Measurements from ENCODE around the gene SDR9C7.
"Not testable (repeated sequence)": the region's sequence is repeated elsewhere in the genome, so short reads cannot be mapped to it uniquely, and the experiment has no call there.

DNA sequence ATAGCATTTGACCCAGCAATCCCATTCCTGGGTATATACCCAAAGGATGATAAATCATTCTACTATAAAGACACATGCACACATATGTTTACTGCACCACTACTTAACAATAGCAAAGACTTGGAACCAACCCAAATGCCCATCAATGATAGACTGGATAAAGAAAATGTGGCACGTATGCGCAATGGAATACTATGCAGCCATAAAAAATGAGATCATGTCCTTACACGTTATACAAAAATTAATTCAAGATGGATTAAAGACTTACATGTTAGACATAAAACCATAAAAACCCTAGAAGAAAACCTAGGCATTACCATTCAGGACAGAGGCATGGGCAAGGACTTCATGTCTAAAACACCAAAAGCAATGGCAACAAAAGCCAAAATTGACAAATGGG, 16.1 kb downstream of the SDR9C7 start:
- TF ChIP-seq, protein P1, sequence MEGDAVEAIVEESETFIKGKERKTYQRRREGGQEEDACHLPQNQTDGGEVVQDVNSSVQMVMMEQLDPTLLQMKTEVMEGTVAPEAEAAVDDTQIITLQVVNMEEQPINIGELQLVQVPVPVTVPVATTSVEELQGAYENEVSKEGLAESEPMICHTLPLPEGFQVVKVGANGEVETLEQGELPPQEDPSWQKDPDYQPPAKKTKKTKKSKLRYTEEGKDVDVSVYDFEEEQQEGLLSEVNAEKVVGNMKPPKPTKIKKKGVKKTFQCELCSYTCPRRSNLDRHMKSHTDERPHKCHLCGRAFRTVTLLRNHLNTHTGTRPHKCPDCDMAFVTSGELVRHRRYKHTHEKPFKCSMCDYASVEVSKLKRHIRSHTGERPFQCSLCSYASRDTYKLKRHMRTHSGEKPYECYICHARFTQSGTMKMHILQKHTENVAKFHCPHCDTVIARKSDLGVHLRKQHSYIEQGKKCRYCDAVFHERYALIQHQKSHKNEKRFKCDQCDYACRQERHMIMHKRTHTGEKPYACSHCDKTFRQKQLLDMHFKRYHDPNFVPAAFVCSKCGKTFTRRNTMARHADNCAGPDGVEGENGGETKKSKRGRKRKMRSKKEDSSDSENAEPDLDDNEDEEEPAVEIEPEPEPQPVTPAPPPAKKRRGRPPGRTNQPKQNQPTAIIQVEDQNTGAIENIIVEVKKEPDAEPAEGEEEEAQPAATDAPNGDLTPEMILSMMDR (IDR thresholded peaks at IDR 0.05): not testable (repeated sequence)
- not testable (repeated sequence) for TF ChIP-seq POLR2A (IDR thresholded peaks at IDR 0.05)

Measured in body of pancreas (tissue), 4 donors.